ENCODE measurements around the gene TUBB4B.
"Not testable (repeated sequence)": the region's sequence is repeated elsewhere in the genome, so short reads cannot be mapped to it uniquely, and the experiment has no call there.

Gene TUBB4B

DNA sequence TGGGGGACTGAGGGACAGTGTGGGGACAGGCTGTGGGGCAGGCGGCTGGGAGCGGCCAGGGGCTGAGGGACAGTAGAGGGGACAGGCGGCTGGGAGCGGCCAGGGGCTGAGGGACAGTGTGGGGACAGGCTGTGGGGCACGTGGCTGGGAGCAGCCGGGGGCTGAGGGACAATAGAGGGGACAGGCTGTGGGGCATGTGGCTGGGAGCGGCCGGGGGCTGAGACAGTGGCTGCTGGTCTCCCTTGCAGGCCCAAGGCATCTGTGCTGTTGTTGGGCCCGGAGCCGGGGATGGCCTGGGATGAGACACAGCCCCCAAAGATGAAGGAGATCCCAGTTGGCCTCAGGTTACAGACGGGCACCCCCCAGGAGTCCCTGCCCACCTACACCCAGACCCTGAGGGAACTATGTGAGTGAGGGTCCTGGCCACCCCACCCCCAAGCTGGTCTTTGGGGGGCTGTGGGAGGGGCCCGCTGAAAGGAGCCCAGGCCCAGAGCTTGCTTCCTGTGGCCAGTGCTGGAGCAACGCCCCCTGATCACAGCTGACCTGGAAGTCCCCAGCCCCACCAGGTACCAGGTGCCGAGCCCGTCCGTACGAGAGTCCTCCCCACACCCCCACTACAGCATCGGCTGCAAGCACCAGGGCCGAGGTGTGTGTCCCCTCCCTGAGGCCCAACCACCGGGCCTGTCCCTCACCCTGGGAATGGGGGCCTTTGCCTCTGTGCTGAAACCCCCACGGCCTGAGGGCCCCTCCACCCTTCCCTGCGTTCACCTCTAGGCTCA lies 10.6 kb downstream of the TUBB4B start:
- no peak overlapping the region for H3K27ac ChIP-seq (ENCODE audit: low read depth, low read length)
- H3K36me3 ChIP-seq (ENCODE audit: insufficient read depth, low read length) = peaks cover 3% of the 10 kb centered on the region
- no peaks in the 10 kb centered on the region; the same call in 1 of the 2 replicates for H3K27me3 ChIP-seq (ENCODE audit: insufficient read depth, low read length)
- no peak overlapping the region for H3K9ac ChIP-seq (ENCODE audit: low read depth, low read length)
- H3K9me3 ChIP-seq (ENCODE audit: insufficient read depth, low read depth, low read length) = no peaks in the 10 kb centered on the region
- no peak overlapping the region for H3K4me3 ChIP-seq (ENCODE audit: low read length)
- H3K4me1 ChIP-seq (ENCODE audit: insufficient read depth, low read length) = peaks cover 5% of the 10 kb centered on the region; the same call in 1 of the 2 replicates
- WGBS = 91% methylated on average over 21 of the region's 22 CpGs

DNA sequence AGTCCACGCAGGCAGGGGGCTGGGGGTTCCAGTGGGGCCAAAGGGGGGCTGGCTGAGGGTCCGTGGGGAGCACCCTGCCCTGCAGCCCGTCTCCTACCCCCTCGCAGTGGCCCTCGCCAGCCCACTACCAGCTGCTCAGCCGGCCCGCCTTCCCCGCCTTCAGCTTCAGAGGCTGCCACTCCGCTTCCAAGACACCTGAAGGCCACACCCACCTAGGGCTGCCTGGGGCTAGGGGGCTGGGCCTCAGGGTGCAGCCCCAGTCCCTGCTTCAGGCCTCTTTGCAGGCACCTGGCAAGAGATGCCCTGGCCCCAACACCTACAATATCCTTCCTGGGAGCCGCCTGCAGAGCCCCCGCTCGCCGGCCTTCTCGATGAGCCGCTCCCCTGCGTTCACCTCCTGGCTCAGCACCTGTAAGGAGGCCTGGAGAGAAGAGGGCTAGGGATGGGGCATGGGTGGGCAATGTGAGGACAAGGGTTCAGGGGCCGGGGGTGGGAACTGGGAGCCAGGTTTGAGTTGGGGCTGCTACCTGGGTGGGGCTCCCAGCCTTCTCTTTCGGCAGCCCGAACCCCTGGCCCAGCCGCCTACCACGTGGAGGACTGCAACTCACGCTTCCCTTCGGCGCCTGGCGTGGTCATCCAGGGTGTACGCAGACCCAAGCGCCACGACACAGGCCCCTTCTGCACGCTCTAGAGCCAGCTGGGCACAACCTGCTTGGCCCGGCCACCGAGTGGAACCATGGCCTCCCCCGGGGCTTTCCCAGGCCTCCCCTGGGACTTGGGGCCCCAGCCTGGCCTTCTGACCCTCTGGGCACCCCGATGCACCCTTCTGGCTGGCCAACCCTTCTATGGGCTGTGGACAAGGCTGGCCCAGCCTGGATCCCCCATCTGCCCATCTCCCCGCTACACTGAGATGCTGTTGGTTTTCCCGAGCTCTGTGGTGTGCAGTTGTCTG lies 11.7 kb downstream of the TUBB4B start:
- Histone ChIP-seq H3K27ac (ENCODE audit: low read depth, low read length) (no peak overlapping the region), H3K9ac (ENCODE audit: low read depth, low read length) (no peak overlapping the region)

DNA sequence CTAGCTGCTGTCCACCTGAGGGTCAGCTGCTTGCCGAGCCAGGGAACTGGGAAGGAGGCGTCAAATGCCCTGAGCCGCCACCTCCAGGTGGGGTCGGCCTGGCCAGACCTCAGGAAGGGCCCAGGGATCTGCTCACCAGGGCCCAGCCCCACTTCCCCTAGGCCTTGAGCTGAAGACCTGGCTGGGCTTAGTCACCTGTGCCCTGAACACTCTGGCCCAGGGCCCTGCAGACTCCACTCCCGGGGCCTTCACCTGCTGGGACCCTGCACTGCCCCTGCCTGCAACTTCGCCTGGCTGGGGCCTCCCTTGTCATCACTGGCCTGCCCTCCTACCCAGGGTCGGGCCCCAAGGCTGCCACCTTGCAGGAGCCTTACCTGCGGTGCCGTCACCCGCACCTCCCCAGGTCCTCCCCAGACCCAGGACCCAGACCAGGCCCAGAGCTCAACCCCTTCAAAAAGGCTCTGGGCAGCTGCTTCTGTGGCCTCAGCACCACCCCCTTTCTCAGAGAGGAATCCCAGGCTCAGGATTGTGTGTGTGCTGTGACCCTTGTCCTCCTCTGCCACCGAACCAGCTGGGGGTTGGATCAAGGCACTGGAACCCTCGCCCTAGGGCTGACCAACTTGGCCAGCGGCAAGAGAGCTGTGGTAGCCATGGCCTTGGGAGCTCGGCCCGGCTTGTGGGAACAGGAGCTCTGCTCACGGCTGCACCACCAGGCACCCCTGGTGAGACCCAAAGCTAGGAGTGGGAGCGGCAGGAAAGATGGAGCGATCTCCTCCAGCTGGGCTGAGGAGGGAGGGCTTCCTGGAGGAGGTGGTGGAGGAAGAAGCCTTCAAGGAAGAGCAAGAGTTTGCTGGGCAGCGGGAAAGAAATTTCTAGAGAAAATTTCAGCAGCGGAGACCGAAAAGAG lies 12.9 kb downstream of the TUBB4B start:
- Histone ChIP-seq H3K9me3 (ENCODE audit: insufficient read depth, low read depth, low read length) (no peaks in the 10 kb centered on the region), H3K27me3 (ENCODE audit: insufficient read depth, low read length) (no peaks in the 10 kb centered on the region; the same call in 1 of the 2 replicates), H3K27ac (ENCODE audit: low read depth, low read length) (no peak overlapping the region), H3K4me1 (ENCODE audit: insufficient read depth, low read length) (peaks cover 5% of the 10 kb centered on the region; the same call in 1 of the 2 replicates), H3K9ac (ENCODE audit: low read depth, low read length) (peak overlapping the region; percentile 84; the same call in 1 of the 2 replicates), H3K4me3 (ENCODE audit: low read length) (peak overlapping the region; percentile 93), H3K36me3 (ENCODE audit: insufficient read depth, low read length) (peaks cover 20% of the 10 kb centered on the region)
- 56% methylated on average over 21 of the region's 21 CpGs for WGBS

More for the DNA sequence above, 11.7 kb downstream of the TUBB4B start:
- Histone ChIP-seq H3K4me1 (ENCODE audit: insufficient read depth, low read length) (peaks cover 5% of the 10 kb centered on the region; the same call in 1 of the 2 replicates), H3K27me3 (ENCODE audit: insufficient read depth, low read length) (no peaks in the 10 kb centered on the region; the same call in 1 of the 2 replicates), H3K36me3 (ENCODE audit: insufficient read depth, low read length) (peaks cover 9% of the 10 kb centered on the region), H3K4me3 (ENCODE audit: low read length) (no peak overlapping the region), H3K9me3 (ENCODE audit: insufficient read depth, low read depth, low read length) (no peaks in the 10 kb centered on the region)
- WGBS = 75% methylated on average over 35 of the region's 35 CpGs

DNA sequence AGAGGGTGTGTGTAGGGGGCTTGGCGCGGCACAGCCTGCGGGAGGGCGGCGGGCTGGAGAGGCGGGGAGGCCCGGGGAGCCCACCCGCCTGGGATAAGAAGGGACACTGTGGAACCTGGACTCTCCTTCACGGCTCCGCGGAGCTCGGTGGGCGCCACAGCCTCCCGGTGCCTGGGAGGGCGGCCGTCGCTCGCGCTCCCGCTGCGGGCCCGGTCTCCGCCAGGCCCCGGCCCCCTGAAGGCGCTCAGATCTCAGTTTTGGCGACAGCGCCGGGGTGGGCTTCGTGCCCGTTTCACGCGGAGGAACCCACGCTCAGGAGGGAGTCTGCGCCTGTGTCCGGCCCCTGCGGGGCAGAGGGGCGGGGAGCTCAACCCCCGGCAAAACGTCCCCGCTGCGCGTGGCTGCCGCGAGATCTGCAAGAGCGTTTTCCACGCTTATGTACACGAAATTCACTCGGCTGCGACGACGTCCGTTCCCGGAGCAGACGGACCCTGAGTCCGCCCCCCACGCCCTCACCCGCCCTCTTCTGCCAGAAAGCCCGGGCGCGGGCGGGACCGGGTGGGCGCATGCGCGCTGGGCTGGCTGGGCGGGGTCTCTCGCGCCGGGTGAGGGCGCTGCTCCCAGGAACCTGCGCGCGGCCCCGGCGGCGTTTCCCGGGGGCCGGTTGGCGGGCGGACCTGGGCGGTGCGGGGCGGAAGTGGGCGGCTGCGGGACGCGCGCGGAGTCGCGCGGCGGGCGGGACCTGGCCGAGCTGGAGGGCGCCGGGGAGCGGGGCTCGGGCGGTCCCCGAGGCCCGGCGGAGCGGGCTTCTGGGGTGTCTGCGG lies 13.7 kb downstream of the TUBB4B start, which contains the start of gene NELFB:
Gene NELFB, plus strand, starts transcription at position 704 of the 824 bp plus-strand sequence.
- H3K27me3 ChIP-seq (ENCODE audit: insufficient read depth, low read length) = no peaks in the 10 kb centered on the region; the same call in 1 of the 2 replicates
- H3K27ac ChIP-seq (ENCODE audit: low read depth, low read length) = peak within 1 kb of the TSS; percentile 45; the same call in 1 of the 2 replicates
- peak within 1 kb of the TSS; percentile 93 for H3K4me3 ChIP-seq (ENCODE audit: low read length)
- peaks cover 25% of the 10 kb centered on the region for H3K36me3 ChIP-seq (ENCODE audit: insufficient read depth, low read length)
- no peaks in the 10 kb centered on the region for H3K9me3 ChIP-seq (ENCODE audit: insufficient read depth, low read depth, low read length)
- H3K9ac ChIP-seq (ENCODE audit: low read depth, low read length) = peak within 1 kb of the TSS; percentile 88
- WGBS = 1% methylated on average over 105 of the region's 105 CpGs
- H3K4me1 ChIP-seq (ENCODE audit: insufficient read depth, low read length) = peaks cover 5% of the 10 kb centered on the region; the same call in 1 of the 2 replicates

GRCh38 chr9:137255448-137256114 lies 14.5 kb downstream of the TUBB4B start:
- Histone ChIP-seq H3K36me3 (ENCODE audit: insufficient read depth, low read length) (peaks cover 25% of the 10 kb centered on the region), H3K27ac (ENCODE audit: low read depth, low read length) (0 out of 2 replicates have a peak overlapping the region, but pooled peaks have one; percentile 45), H3K4me1 (ENCODE audit: insufficient read depth, low read length) (peaks cover 5% of the 10 kb centered on the region; the same call in 1 of the 2 replicates), H3K4me3 (ENCODE audit: low read length) (peak overlapping the region; percentile 93), H3K9ac (ENCODE audit: low read depth, low read length) (peak overlapping the region; percentile 88), H3K9me3 (ENCODE audit: insufficient read depth, low read depth, low read length) (no peaks in the 10 kb centered on the region), H3K27me3 (ENCODE audit: insufficient read depth, low read length) (no peaks in the 10 kb centered on the region)
- 4% methylated on average over 51 of the region's 51 CpGs for WGBS

DNA sequence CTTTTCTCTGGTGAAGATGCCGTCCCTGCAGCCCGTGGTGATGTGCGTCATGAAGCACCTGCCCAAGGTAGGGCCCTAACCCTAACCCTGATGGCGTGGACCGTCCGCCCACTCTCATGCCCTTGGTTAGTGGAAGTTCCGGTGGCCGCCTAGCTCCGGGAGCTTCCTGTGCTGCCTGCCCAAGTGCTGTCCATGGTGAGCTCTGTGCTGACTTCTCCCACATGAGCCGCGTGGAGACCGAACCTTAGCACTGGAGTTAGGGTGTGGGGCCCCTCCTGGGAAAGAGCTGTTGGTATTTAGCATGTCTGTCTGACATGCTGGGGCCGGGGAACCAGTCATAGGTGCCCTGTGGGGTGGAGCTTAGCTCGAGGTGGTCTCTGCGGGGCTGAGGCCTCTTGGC lies 15.3 kb downstream of the TUBB4B start:
- Histone ChIP-seq H3K27ac (ENCODE audit: low read depth, low read length) (no peak overlapping the region), H3K4me1 (ENCODE audit: insufficient read depth, low read length) (peaks cover 5% of the 10 kb centered on the region; the same call in 1 of the 2 replicates)
- 93% methylated on average over 15 of the region's 15 CpGs for WGBS

GRCh38 chr9:137256856-137257255 lies 15.8 kb downstream of the TUBB4B start:
- peaks cover 25% of the 10 kb centered on the region for H3K36me3 ChIP-seq (ENCODE audit: insufficient read depth, low read length)
- H3K27ac ChIP-seq (ENCODE audit: low read depth, low read length) = no peak overlapping the region
- 95% methylated on average over 15 of the region's 15 CpGs for WGBS
- H3K9ac ChIP-seq (ENCODE audit: low read depth, low read length) = no peak overlapping the region
- peaks cover 5% of the 10 kb centered on the region; the same call in 1 of the 2 replicates for H3K4me1 ChIP-seq (ENCODE audit: insufficient read depth, low read length)
- H3K27me3 ChIP-seq (ENCODE audit: insufficient read depth, low read length) = no peaks in the 10 kb centered on the region
- 0 out of 2 replicates have a peak overlapping the region, but pooled peaks have one; percentile 93 for H3K4me3 ChIP-seq (ENCODE audit: low read length)
- no peaks in the 10 kb centered on the region for H3K9me3 ChIP-seq (ENCODE audit: insufficient read depth, low read depth, low read length)

More for the DNA sequence above, 15.3 kb downstream of the TUBB4B start:
- no peaks in the 10 kb centered on the region for H3K9me3 ChIP-seq (ENCODE audit: insufficient read depth, low read depth, low read length)
- no peak overlapping the region for H3K9ac ChIP-seq (ENCODE audit: low read depth, low read length)
- peaks cover 25% of the 10 kb centered on the region for H3K36me3 ChIP-seq (ENCODE audit: insufficient read depth, low read length)
- H3K27me3 ChIP-seq (ENCODE audit: insufficient read depth, low read length) = no peaks in the 10 kb centered on the region
- H3K4me3 ChIP-seq (ENCODE audit: low read length) = peak overlapping the region; percentile 93

GRCh38 chr9:137262173-137262908 lies 21.3 kb downstream of the TUBB4B start:
- H3K4me1 ChIP-seq (ENCODE audit: insufficient read depth, low read length); H3K27ac ChIP-seq (ENCODE audit: low read depth, low read length); H3K27me3 ChIP-seq (ENCODE audit: insufficient read depth, low read length); H3K9ac ChIP-seq (ENCODE audit: low read depth, low read length); H3K4me3 ChIP-seq (ENCODE audit: low read length); H3K9me3 ChIP-seq (ENCODE audit: insufficient read depth, low read depth, low read length): not testable (repeated sequence)
- H3K36me3 ChIP-seq (ENCODE audit: insufficient read depth, low read length) = peaks cover 49% of the 10 kb centered on the region
- 38% methylated on average over 12 of the region's 15 CpGs for WGBS

GRCh38 chr9:137262909-137263285 lies 21.8 kb downstream of the TUBB4B start:
- H3K9ac ChIP-seq (ENCODE audit: low read depth, low read length) = no peak overlapping the region

More at GRCh38 chr9:137262909-137263285, 21.8 kb downstream of the TUBB4B start:
- Histone ChIP-seq H3K27ac (ENCODE audit: low read depth, low read length) (no peak overlapping the region), H3K36me3 (ENCODE audit: insufficient read depth, low read length) (peaks cover 52% of the 10 kb centered on the region), H3K27me3 (ENCODE audit: insufficient read depth, low read length) (no peaks in the 10 kb centered on the region), H3K4me1 (ENCODE audit: insufficient read depth, low read length) (no peaks in the 10 kb centered on the region), H3K9me3 (ENCODE audit: insufficient read depth, low read depth, low read length) (no peaks in the 10 kb centered on the region), H3K4me3 (ENCODE audit: low read length) (no peak overlapping the region)
- 92% methylated on average over 24 of the region's 24 CpGs for WGBS

Measured in HUES64 (cell line).